Thoracic aorta (tissue), 2 donors: ENCODE data around the gene NTF3. TPM values are rescaled to one million over a fixed set of nuclear protein-coding genes. Genes with fewer than 3 reads are reported as not detected.
A peak's percentile ranks its signal among the peaks of the same experiment; 100 is the strongest.

Experiments used
- ATAC-seq: fragments of 150-250 bp; one replicate; pipeline ENCODE4 v1.8.0; 2017; ENCODE audit warnings: low read depth; ENCODE audit not compliant: insufficient number of reproducible peaks, low FRiP score
- DNase-seq: peaks from one replicate; pipeline ENCODE4 v3.0.0-alpha.2; 2020; ENCODE audit warnings: low spot score
- H3K27ac ChIP-seq, 2 donors: fragments of 200-600 bp; sonication (generic); 1 replicate in 1 of 2; 2 replicates in 1 of 2; pipeline ENCODE4 v1.5.1; 2016; ENCODE audit warnings: mild to moderate bottlenecking in 2 of 2, moderate library complexity in 2 of 2
- H3K27me3 ChIP-seq: fragments of 200-600 bp; sonication (generic); replicated peaks from 2 replicates; pipeline ENCODE4 v1.6.0; 2016; ENCODE audit warnings: mild to moderate bottlenecking; ENCODE audit not compliant: insufficient read depth
- H3K36me3 ChIP-seq: fragments of 200-600 bp; sonication (generic); one replicate; pipeline ENCODE4 v1.5.1; 2016
- H3K4me1 ChIP-seq, 2 donors: fragments of 200-600 bp; sonication (generic); 1 replicate in 1 of 2; 2 replicates in 1 of 2; pipeline versions ENCODE4 v1.5.1 to v1.6.0; 2016; ENCODE audit warnings: low read depth in 2 of 2, mild to moderate bottlenecking in 1 of 2; ENCODE audit not compliant: control insufficient read depth in 1 of 2
- H3K4me3 ChIP-seq: fragments of 200-600 bp; sonication (generic); 2 replicates; pipeline ENCODE4 v1.5.1; 2016; ENCODE audit warnings: mild to moderate bottlenecking
- H3K9me3 ChIP-seq: fragments of 200-600 bp; sonication (generic); 2 replicates; pipeline ENCODE4 v1.5.1; 2016
- CTCF ChIP-seq: fragments of 200-600 bp; sonication (generic); IDR thresholded peaks from one replicate; pipeline ENCODE4 v1.5.1; 2019; ENCODE audit warnings: antibody characterized with exemption
- total RNA-seq, 2 donors: library from RNA; depleted of rRNA; stranded (reverse); fragments of >200 nt; gene quantifications; one replicate each; pipeline versions ENCODE4 v1.1.0 to v1.2.3, GENCODE V29; 2016

The NTF3 gene
- total RNA-seq, 2 donors from 2014 or later, result 9.9 to 24.4 TPM

DNA sequence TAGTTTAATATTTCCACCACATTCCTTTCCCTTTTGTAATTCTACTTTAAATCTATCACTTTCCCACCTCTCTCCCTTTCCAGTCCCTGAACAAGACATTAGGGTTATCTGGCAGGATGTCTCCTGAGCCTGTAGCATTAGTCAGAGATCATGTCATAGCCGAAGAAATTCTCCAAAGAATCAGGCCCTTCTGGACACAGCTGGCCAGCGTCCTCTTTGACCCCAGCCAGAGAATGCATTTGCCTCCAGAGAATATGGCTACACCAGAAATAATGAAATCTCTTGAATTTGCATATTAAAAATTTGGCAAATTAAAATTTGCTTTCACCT lies 56.7 kb downstream of the NTF3 start:
- H3K9me3 ChIP-seq, result no peaks in the 10 kb centered on the region
- ATAC-seq (no peak), DNase-seq (no peak)
- no peak overlapping the region for H3K4me3 ChIP-seq
- H3K36me3 ChIP-seq, result no peaks in the 10 kb centered on the region
- no peaks in the 10 kb centered on the region for H3K27me3 ChIP-seq
- TF ChIP-seq CTCF, result no peak
- peak overlapping the region; percentile 86 to 89 for H3K27ac ChIP-seq
- peaks cover 19 to 76% of the 10 kb centered on the region in 2 donors for H3K4me1 ChIP-seq

GRCh38 chr12:5489017-5489416 lies 57.1 kb downstream of the NTF3 start:
- peak overlapping the region; percentile 86 to 89 for H3K27ac ChIP-seq
- DNase-seq (no peak), ATAC-seq (no peak)
- peaks cover 19 to 75% of the 10 kb centered on the region in 2 donors for H3K4me1 ChIP-seq
- TF ChIP-seq CTCF, result no peak
- peak overlapping the region; percentile 1 for H3K4me3 ChIP-seq
- no peaks in the 10 kb centered on the region for H3K36me3 ChIP-seq
- H3K27me3 ChIP-seq, result no peaks in the 10 kb centered on the region
- no peaks in the 10 kb centered on the region for H3K9me3 ChIP-seq

DNA sequence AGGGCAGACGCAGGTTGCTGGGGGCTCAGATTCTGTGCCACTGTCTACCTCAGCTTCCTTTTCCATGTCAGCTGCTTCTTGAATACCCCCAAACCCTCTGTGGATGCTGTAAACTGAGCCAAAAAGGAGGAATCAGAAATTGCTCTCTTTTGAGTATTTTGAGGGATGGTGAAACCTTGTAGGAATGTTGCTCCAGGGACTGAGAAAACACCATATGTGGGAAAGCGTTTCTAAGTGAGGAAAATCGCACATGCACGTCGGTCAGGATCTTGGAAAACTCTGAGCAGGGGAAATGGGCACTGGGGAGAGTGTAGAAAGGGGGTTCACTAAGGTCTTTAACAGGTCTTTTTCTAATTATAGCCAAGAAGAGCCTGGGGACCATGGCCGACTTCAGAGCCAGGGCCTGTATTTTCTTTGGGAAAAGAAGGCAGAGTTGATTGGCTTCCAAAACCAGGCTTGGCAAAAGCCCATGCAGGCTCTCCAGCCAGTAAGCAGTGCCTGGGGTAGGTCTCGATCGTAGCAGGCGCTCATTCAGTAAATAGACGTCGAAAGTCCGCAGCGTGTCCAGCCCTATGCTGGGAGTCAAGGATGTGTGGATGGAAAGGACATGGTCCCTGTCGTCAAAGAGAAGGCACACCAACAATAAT lies 58.0 kb downstream of the NTF3 start:
- no peaks in the 10 kb centered on the region for H3K27me3 ChIP-seq
- H3K27ac ChIP-seq, result peak overlapping the region; percentile 86 to 89
- peaks cover 19 to 67% of the 10 kb centered on the region in 2 donors for H3K4me1 ChIP-seq
- TF ChIP-seq CTCF, result no peak
- peak overlapping the region; percentile 1 for H3K4me3 ChIP-seq
- no peaks in the 10 kb centered on the region for H3K9me3 ChIP-seq
- DNase-seq (peak; percentile 15), ATAC-seq (peak; percentile 51)
- no peaks in the 10 kb centered on the region for H3K36me3 ChIP-seq

GRCh38 chr12:5492562-5492961 lies 60.7 kb downstream of the NTF3 start:
- Histone ChIP-seq H3K4me1 (peaks cover 19 to 71% of the 10 kb centered on the region in 2 donors), H3K4me3 (no peak overlapping the region), H3K27me3 (no peaks in the 10 kb centered on the region), H3K9me3 (no peaks in the 10 kb centered on the region), H3K27ac (peak overlapping the region in 1 of 2 donors; percentile 24), H3K36me3 (no peaks in the 10 kb centered on the region)
- DNase-seq (no peak), ATAC-seq (no peak)
- TF ChIP-seq CTCF, result no peak

DNA sequence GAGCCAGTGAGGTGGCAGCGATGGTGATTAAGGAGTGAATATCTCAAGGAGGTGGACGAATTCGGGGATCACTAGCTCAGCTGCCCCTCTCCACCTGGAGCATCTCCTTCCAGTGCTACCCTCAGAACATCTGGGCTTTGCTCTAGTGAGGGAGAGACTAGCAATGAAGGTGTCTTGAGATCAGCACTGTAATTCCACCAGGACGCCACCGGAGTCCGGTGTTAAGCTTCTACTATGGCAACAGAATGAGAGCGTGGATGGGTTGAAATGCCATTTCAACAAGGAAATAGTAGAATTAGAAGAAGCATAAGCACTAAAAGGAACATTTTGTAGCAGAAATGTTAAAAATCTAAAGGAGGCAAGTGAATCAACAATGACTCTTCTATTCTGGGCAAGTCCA lies 61.1 kb downstream of the NTF3 start:
- peak overlapping the region; percentile 24 to 27 for H3K27ac ChIP-seq
- no peak overlapping the region for H3K4me3 ChIP-seq
- H3K4me1 ChIP-seq, result peaks cover 19 to 71% of the 10 kb centered on the region in 2 donors
- H3K36me3 ChIP-seq, result no peaks in the 10 kb centered on the region
- H3K27me3 ChIP-seq, result no peaks in the 10 kb centered on the region
- no peak for DNase-seq
- no peaks in the 10 kb centered on the region for H3K9me3 ChIP-seq
- ATAC-seq, result no peak
- TF ChIP-seq CTCF, result peak; percentile 7
